ENCODE data around the gene JAK1.

DNA sequence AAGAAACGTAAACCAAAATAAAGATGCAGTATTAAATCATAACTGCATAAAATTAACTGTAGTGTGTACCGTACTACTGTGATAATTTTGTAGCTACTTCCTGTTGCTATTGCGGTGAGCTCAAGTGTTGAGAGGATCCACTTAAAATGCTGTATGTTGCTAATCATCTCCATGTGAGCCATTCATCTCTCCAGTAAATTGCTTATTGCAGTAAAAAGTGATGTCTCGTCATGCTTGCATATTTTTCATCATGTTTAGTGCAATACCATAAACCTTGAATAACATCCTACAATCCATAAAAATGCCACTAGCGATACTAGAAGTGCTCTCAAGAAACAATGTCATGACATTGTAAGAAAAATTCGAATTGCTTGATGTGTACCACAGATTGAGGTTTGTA is 155.2 kb downstream of the JAK1 start:
- TF ChIP-seq CTCF (IDR thresholded peaks at IDR 0.05; ENCODE audit: poor library complexity, severe bottlenecking) (no peak), RAD21 (conservative IDR thresholded peaks at IDR 0.05) (no peak), EZH2 (IDR thresholded peaks at IDR 0.05; ENCODE audit: borderline replicate concordance, insufficient read depth, low read length, poor library complexity, severe bottlenecking) (no peak), POLR2AphosphoS5 (IDR thresholded peaks at IDR 0.05) (no peak)
